IMR-90 (cell line): Measurements from ENCODE around the gene MYO3B. TPM values are rescaled to one million over a fixed set of nuclear protein-coding genes. Genes with fewer than 3 reads are reported as not detected.

Experiments
- ATAC-seq: fragments of 200-7000 bp; cut with Tn5 transposase; 2 replicates; pipeline ENCODE4 v1.9.1; 2020; ENCODE audit warnings: low read depth, mild to moderate bottlenecking, moderate library complexity
- BruUV-seq: library from RNA; stranded (reverse); fragments of 400-500 nt; replicated peaks from 2 replicates; lab custom pipeline; 2021; lab: Mats Ljungman, UMichigan
- CTCF ChIA-PET: fragments of 300-600 bp; formaldehyde crosslinking; extraction: SDS; loops from one replicate; lab custom pipeline; 2021; ENCODE audit warnings: antibody characterized with exemption; lab: Yijun Ruan, JAX
- POLR2A ChIA-PET: fragments of 300-600 bp; sonication (Branson Sonifier 250); formaldehyde crosslinking; loops from one replicate; lab custom pipeline; 2022; ENCODE audit warnings: antibody characterized with exemption; ENCODE audit not compliant: unreplicated experiment; lab: Charles Lee
- DNase-seq: peaks from one replicate; pipeline ENCODE4 v3.0.0; 2013
- H2AFZ ChIP-seq: replicated peaks from 2 replicates; pipeline ENCODE3; 2013; ENCODE audit warnings: low read length, mild to moderate bottlenecking; ENCODE audit not compliant: poor library complexity
- H2AK5ac ChIP-seq: 2 replicates; pipeline ENCODE4 v1.6.1; 2013; ENCODE audit warnings: low read depth, low read length, inconsistent platforms
- H2AK9ac ChIP-seq: replicated peaks from 2 replicates; pipeline ENCODE3; 2013; ENCODE audit warnings: mild to moderate bottlenecking, low read depth, low read length, moderate library complexity; ENCODE audit not compliant: poor library complexity
- H2BK120ac ChIP-seq: 2 replicates; pipeline ENCODE4 v1.6.1; 2013; ENCODE audit warnings: low read depth, low read length, inconsistent platforms
- H2BK15ac ChIP-seq: 3 replicates; pipeline ENCODE4 v1.6.1; 2013; ENCODE audit warnings: low read depth, low read length, inconsistent platforms
- H2BK20ac ChIP-seq: 2 replicates; pipeline ENCODE4 v1.6.1; 2013; ENCODE audit warnings: low read depth, mild to moderate bottlenecking, inconsistent platforms, low read length, moderate library complexity
- H2BK5ac ChIP-seq: 2 replicates; pipeline ENCODE4 v1.6.1; 2013; ENCODE audit warnings: mild to moderate bottlenecking, low read depth, low read length, inconsistent platforms; ENCODE audit not compliant: poor library complexity, severe bottlenecking
- H3K14ac ChIP-seq: replicated peaks from 2 replicates; pipeline ENCODE4 v1.6.1; 2013; ENCODE audit warnings: low read depth, low read length, inconsistent platforms
- H3K18ac ChIP-seq: 2 replicates; pipeline ENCODE4 v1.6.1; 2013; ENCODE audit warnings: low read depth, low read length, control low read depth
- H3K23ac ChIP-seq: 2 replicates; pipeline ENCODE4 v1.6.1; 2013; ENCODE audit warnings: low read depth, low read length, inconsistent platforms
- H3K27ac ChIP-seq: 2 replicates; pipeline ENCODE4 v1.5.1; 2013; ENCODE audit warnings: mild to moderate bottlenecking, control low read depth, low read length; ENCODE audit not compliant: insufficient read depth
- H3K27me3 ChIP-seq: 2 replicates; pipeline ENCODE4 v1.6.1; 2013; ENCODE audit warnings: low read length; ENCODE audit not compliant: control insufficient read depth, insufficient read depth
- H3K36me3 ChIP-seq: 2 replicates; pipeline ENCODE4 v1.6.1; 2013; ENCODE audit warnings: low read length, mixed read lengths; ENCODE audit not compliant: control insufficient read depth, insufficient read depth
- H3K4ac ChIP-seq: 2 replicates; pipeline ENCODE4 v1.6.1; 2013; ENCODE audit warnings: low read depth, low read length, inconsistent platforms
- H3K4me1 ChIP-seq: 2 replicates; pipeline ENCODE4 v1.6.1; 2013; ENCODE audit warnings: low read length, mixed read lengths; ENCODE audit not compliant: control insufficient read depth, insufficient read depth
- H3K4me2 ChIP-seq: 2 replicates; pipeline ENCODE4 v1.6.1; 2013; ENCODE audit warnings: low read depth, mild to moderate bottlenecking, control low read depth, low read length, moderate library complexity
- H3K4me3 ChIP-seq: 2 replicates; pipeline ENCODE4 v1.5.1; 2013; ENCODE audit warnings: low read depth, mild to moderate bottlenecking, control low read depth, low read length, moderate library complexity; ENCODE audit not compliant: insufficient read depth
- H3K56ac ChIP-seq: 2 replicates; pipeline ENCODE4 v1.6.1; 2013; ENCODE audit warnings: low read length, inconsistent platforms; ENCODE audit not compliant: insufficient read depth; ENCODE audit errors: extremely low read depth
- H3K79me1 ChIP-seq, 2 experiments: 2 replicates each; pipeline ENCODE4 v1.6.1; 2013; ENCODE audit warnings: low read length in 2 of 2, inconsistent platforms in 1 of 2, low read depth in 1 of 2
- H3K9ac ChIP-seq: 2 replicates; pipeline ENCODE4 v1.6.1; 2013; ENCODE audit warnings: low read depth, low read length, control low read depth
- H3K9me1 ChIP-seq: 2 replicates; pipeline ENCODE4 v1.6.1; 2013; ENCODE audit warnings: low read length, inconsistent platforms; ENCODE audit not compliant: insufficient read depth
- H3K9me3 ChIP-seq: 2 replicates; pipeline ENCODE4 v1.6.1; 2013; ENCODE audit warnings: low read length; ENCODE audit not compliant: control insufficient read depth, insufficient read depth
- H4K20me1 ChIP-seq: 2 replicates; pipeline ENCODE4 v1.6.1; 2013; ENCODE audit warnings: low read length, inconsistent platforms; ENCODE audit not compliant: insufficient read depth
- H4K5ac ChIP-seq: 2 replicates; pipeline ENCODE4 v1.6.1; 2013; ENCODE audit warnings: mild to moderate bottlenecking, low read depth, low read length, control low read depth
- H4K8ac ChIP-seq, 2 experiments: 2 replicates each; pipeline ENCODE4 v1.6.1; 2013; ENCODE audit warnings: low read depth in 2 of 2, low read length in 2 of 2, control low read depth in 1 of 2, inconsistent platforms in 1 of 2
- H4K91ac ChIP-seq: 2 replicates; pipeline ENCODE4 v1.6.1; 2013; ENCODE audit warnings: low read depth, low read length, inconsistent platforms; ENCODE audit not compliant: insufficient read depth
- BHLHE40 ChIP-seq: fragments of 150-350 bp; IDR thresholded peaks from 2 replicates; pipeline ENCODE4 v1.6.1; 2016; ENCODE audit warnings: mild to moderate bottlenecking, low read depth, low read length
- CEBPB ChIP-seq: IDR thresholded peaks from 2 replicates; pipeline ENCODE4 v1.6.1; 2012; ENCODE audit warnings: low read depth, low read length, improper control_type of control experiment
- CHD1 ChIP-seq: IDR thresholded peaks from 2 replicates; pipeline ENCODE4 v1.6.1; 2012; ENCODE audit warnings: low read depth, low read length, improper control_type of control experiment
- CTCF ChIP-seq: conservative IDR thresholded peaks from 2 replicates; pipeline ENCODE4 v1.5.1; 2012; ENCODE audit warnings: mild to moderate bottlenecking, low read depth, low read length, improper control_type of control experiment
- ELK1 ChIP-seq: fragments of 150-350 bp; IDR thresholded peaks from 2 replicates; pipeline ENCODE4 v1.6.1; 2016; ENCODE audit warnings: low read depth, mild to moderate bottlenecking, low read length, moderate library complexity, borderline replicate concordance
- FOS ChIP-seq: fragments of 150-350 bp; IDR thresholded peaks from 2 replicates; pipeline ENCODE4 v1.6.1; 2016; ENCODE audit warnings: low read depth, low read length
- MAFK ChIP-seq: IDR thresholded peaks from 2 replicates; pipeline ENCODE4 v1.6.1; 2012; ENCODE audit warnings: low read depth, low read length, improper control_type of control experiment
- MAZ ChIP-seq: IDR thresholded peaks from 2 replicates; pipeline ENCODE4 v1.6.1; 2012; ENCODE audit warnings: low read depth, mild to moderate bottlenecking, low read length, improper control_type of control experiment, moderate library complexity, borderline replicate concordance
- MXI1 ChIP-seq: IDR thresholded peaks from 2 replicates; pipeline ENCODE4 v1.6.1; 2012; ENCODE audit warnings: low read depth, mild to moderate bottlenecking, low read length, moderate library complexity, borderline replicate concordance
- NFE2L2 ChIP-seq: fragments of 150-350 bp; IDR thresholded peaks from 2 replicates; pipeline ENCODE4 v1.6.1; 2016; ENCODE audit warnings: low read depth, mild to moderate bottlenecking, low read length
- POLR2A ChIP-seq: IDR thresholded peaks from 2 replicates; pipeline ENCODE4 v1.6.1; 2012; ENCODE audit warnings: mild to moderate bottlenecking, low read depth, low read length
- RAD21 ChIP-seq: IDR thresholded peaks from 2 replicates; pipeline ENCODE4 v1.6.1; 2012; ENCODE audit warnings: low read length, improper control_type of control experiment
- RCOR1 ChIP-seq: IDR thresholded peaks from 2 replicates; pipeline ENCODE4 v1.6.1; 2012; ENCODE audit warnings: mild to moderate bottlenecking, low read length, improper control_type of control experiment; ENCODE audit not compliant: insufficient replicate concordance
- RFX5 ChIP-seq: IDR thresholded peaks from 2 replicates; pipeline ENCODE4 v1.8.0; 2012; ENCODE audit warnings: low read depth, mild to moderate bottlenecking, low read length, moderate library complexity
- SMC3 ChIP-seq: fragments of 150-350 bp; IDR thresholded peaks from 2 replicates; pipeline ENCODE4 v1.6.1; 2016; ENCODE audit warnings: low read depth, mild to moderate bottlenecking, antibody characterized with exemption, low read length, moderate library complexity
- USF2 ChIP-seq: fragments of 150-350 bp; IDR thresholded peaks from 2 replicates; pipeline ENCODE4 v1.6.1; 2017; ENCODE audit warnings: mild to moderate bottlenecking, antibody characterized with exemption, low read length, low read depth
- dilution Hi-C: fragments of 300-500 bp; cut with HindIII; formaldehyde crosslinking; loops from one replicate; pipeline ENCODE4 v1.14.3; 2018; ENCODE audit warnings: low sequenced_read_pairs; ENCODE audit not compliant: unreplicated experiment
- in situ Hi-C: fragments of 300-500 bp; cut with MboI; formaldehyde crosslinking; loops from 3 replicates; pipeline ENCODE4 v1.14.3; 2019; ENCODE audit warnings: low sequenced_read_pairs, inconsistent platforms, mixed read lengths
- intact Hi-C: fragments of 100-400 bp; cut with micrococcal nuclease; formaldehyde crosslinking; loops from 2 replicates; pipeline ENCODE4 v1.10.0; 2022
- polyA plus RNA-seq, 3 experiments: library from polyadenylated mRNA; depleted of rRNA; stranded (reverse); fragments of >200 nt; gene quantifications; 2 replicates each; pipeline ENCODE4 v1.2.3, GENCODE V29; 2012; ENCODE audit warnings: low replicate concordance in 1 of 3
- total RNA-seq: library from RNA; depleted of rRNA; stranded (reverse); fragments of >200 nt; gene quantifications from 2 replicates; pipeline ENCODE4 v1.2.3, GENCODE V29; 2012

The MYO3B gene
- total and polyA plus RNA-seq, 2 of the 4 experiments (the other 2 are of a cell fraction): 0.02 TPM; not detected in 1

GRCh38 chr2:170189757-170190156, 11.8 kb downstream of the MYO3B start:
- H2AK5ac ChIP-seq: no peak overlapping the region
- POLR2A ChIA-PET: no interaction called here
- no peaks in the 10 kb centered on the region for H3K4me1 ChIP-seq
- H3K4me2 ChIP-seq: no peak overlapping the region
- no peak overlapping the region for H4K91ac ChIP-seq
- no peak overlapping the region for H3K4ac ChIP-seq
- no peaks in the 10 kb centered on the region for H3K9me1 ChIP-seq
- H3K23ac ChIP-seq: no peak overlapping the region
- 0 out of 2 replicates have a peak, but pooled peaks cover 1% of the 10 kb centered on the region for H3K9me3 ChIP-seq
- no peaks in the 10 kb centered on the region for H4K20me1 ChIP-seq
- CTCF ChIA-PET: no interaction called here
- intact Hi-C loops (no loop called here), in situ Hi-C loops (no loop called here), dilution Hi-C loops (no loop called here)
- no peak overlapping the region for H3K27ac ChIP-seq
- no peak overlapping the region for H2BK15ac ChIP-seq
- no peak overlapping the region for H3K4me3 ChIP-seq
- no peak overlapping the region for H2BK120ac ChIP-seq
- no peak overlapping the region for H3K9ac ChIP-seq
- H2BK20ac ChIP-seq: no peak overlapping the region
- no TSS peak for BruUV-seq
- H3K56ac ChIP-seq: no peak overlapping the region
- no peaks in the 10 kb centered on the region for H3K36me3 ChIP-seq
- no peak overlapping the region for H3K18ac ChIP-seq
- DNase-seq (no peak), ATAC-seq (no peak)
- H2AFZ ChIP-seq: no peak overlapping the region
- H3K79me1 ChIP-seq: no peaks in the 10 kb centered on the region
- H3K27me3 ChIP-seq: no peaks in the 10 kb centered on the region
- no peak overlapping the region for H4K8ac ChIP-seq
- no peak overlapping the region for H4K5ac ChIP-seq
- no peak overlapping the region for H2BK5ac ChIP-seq
- TF ChIP-seq MAZ: no peak
- TF ChIP-seq MXI1: no peak
- TF ChIP-seq CHD1: no peak
- TF ChIP-seq RFX5: no peak
- no peak for TF ChIP-seq ELK1
- no peak for TF ChIP-seq CTCF
- TF ChIP-seq MAFK: no peak
- no peak for TF ChIP-seq POLR2A
- TF ChIP-seq SMC3: no peak
- no peak for TF ChIP-seq BHLHE40
- TF ChIP-seq USF2: no peak
- TF ChIP-seq CEBPB: no peak
- TF ChIP-seq RAD21: no peak
- TF ChIP-seq RCOR1: no peak
- TF ChIP-seq FOS: no peak
- TF ChIP-seq NFE2L2: no peak
- H3K14ac ChIP-seq: no peak overlapping the region
- H2AK9ac ChIP-seq: no peak overlapping the region
